SK-N-MC (cell line): ENCODE data around the gene AGPAT3.

Source experiments
- EZH2 ChIP-seq: fragments of 200-600 bp; sonication (generic); IDR thresholded peaks from one replicate; pipeline ENCODE4 v1.6.1; 2017; ENCODE audit warnings: antibody characterized with exemption
- POLR2AphosphoS5 ChIP-seq: IDR thresholded peaks from 2 replicates; pipeline ENCODE4 v1.6.1; 2012; ENCODE audit warnings: mild to moderate bottlenecking, low read depth, low read length, borderline replicate concordance

- TF ChIP-seq POLR2AphosphoS5 (no peak), EZH2 (no peak)
Observed at GRCh38 chr21:44028287-44028659, 163.2 kb downstream of the AGPAT3 start.
